HCT116 (cell line): ENCODE measurements around the gene PDE4D.

Experiments used
- CBX3 ChIP-seq: IDR thresholded peaks from 2 replicates; pipeline ENCODE4 v1.6.1; 2012; ENCODE audit warnings: low read depth
- EZH2phosphoT487 ChIP-seq: fragments of 200-600 bp; IDR thresholded peaks from 2 replicates; pipeline ENCODE4 v1.6.1; 2018; ENCODE audit warnings: antibody characterized with exemption, borderline replicate concordance
- POLR2A ChIP-seq: IDR thresholded peaks from 2 replicates; pipeline ENCODE4 v1.7.0; 2011; ENCODE audit warnings: borderline replicate concordance; ENCODE audit not compliant: insufficient read depth, insufficient read length; ENCODE audit errors: extremely low read depth
- POLR2AphosphoS5 ChIP-seq: IDR thresholded peaks from 2 replicates; pipeline ENCODE4 v1.6.1; 2011; ENCODE audit warnings: mild to moderate bottlenecking, low read depth, low read length, moderate library complexity
- SRF ChIP-seq: IDR thresholded peaks from 2 replicates; pipeline ENCODE4 v1.6.1; 2012; ENCODE audit warnings: low read depth
- TF ChIP-seq, protein P1 (sequence below), 3 experiments: fragments of 200-600 bp in 1 of 3; sonication (generic) in 1 of 3; IDR thresholded peaks in 2 of 3; conservative IDR thresholded peaks in 1 of 3; 2 replicates each; pipeline ENCODE4 v1.5.1; 2012 to 2017; ENCODE audit warnings: low read depth in 2 of 3, low read length in 2 of 3, antibody characterized with exemption in 1 of 3, borderline replicate concordance in 1 of 3, control low read depth in 1 of 3, mild to moderate bottlenecking in 1 of 3, mixed read lengths in 1 of 3, mixed run types in 1 of 3, moderate library complexity in 1 of 3; ENCODE audit not compliant: insufficient read depth in 1 of 3
- TF ChIP-seq, protein P2 (sequence below): IDR thresholded peaks from 2 replicates; pipeline ENCODE4 v1.6.1; 2012

DNA sequence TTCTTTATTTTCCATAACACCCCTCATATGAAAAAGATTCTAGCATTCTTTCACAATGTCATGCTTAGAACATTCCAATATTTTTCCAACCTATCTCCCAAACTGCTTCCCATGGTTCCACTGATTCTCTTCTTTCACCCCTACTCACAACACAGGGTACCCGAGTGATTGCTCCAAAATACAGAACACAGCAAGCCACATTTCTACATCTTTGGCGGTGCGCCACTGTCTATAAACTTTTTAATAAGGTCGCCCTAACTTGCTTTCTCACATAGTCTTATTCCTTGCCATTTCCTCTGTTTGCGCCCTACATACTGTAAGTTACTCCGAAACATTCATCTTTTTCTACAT lies 793.6 kb downstream of the PDE4D start:
- TF ChIP-seq EZH2phosphoT487 = no peak
- TF ChIP-seq, protein P1, sequence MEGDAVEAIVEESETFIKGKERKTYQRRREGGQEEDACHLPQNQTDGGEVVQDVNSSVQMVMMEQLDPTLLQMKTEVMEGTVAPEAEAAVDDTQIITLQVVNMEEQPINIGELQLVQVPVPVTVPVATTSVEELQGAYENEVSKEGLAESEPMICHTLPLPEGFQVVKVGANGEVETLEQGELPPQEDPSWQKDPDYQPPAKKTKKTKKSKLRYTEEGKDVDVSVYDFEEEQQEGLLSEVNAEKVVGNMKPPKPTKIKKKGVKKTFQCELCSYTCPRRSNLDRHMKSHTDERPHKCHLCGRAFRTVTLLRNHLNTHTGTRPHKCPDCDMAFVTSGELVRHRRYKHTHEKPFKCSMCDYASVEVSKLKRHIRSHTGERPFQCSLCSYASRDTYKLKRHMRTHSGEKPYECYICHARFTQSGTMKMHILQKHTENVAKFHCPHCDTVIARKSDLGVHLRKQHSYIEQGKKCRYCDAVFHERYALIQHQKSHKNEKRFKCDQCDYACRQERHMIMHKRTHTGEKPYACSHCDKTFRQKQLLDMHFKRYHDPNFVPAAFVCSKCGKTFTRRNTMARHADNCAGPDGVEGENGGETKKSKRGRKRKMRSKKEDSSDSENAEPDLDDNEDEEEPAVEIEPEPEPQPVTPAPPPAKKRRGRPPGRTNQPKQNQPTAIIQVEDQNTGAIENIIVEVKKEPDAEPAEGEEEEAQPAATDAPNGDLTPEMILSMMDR (IDR thresholded peaks at IDR 0.05 in 2 of 3, conservative IDR thresholded peaks at IDR 0.05 in 1 of 3; ENCODE audit: borderline replicate concordance in 1 of 3, insufficient read depth in 1 of 3, low read depth in 2 of 3, low read length in 2 of 3) = no peak
- no peak for TF ChIP-seq CBX3
- no peak for TF ChIP-seq SRF
- TF ChIP-seq, protein P2, sequence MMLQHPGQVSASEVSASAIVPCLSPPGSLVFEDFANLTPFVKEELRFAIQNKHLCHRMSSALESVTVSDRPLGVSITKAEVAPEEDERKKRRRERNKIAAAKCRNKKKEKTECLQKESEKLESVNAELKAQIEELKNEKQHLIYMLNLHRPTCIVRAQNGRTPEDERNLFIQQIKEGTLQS = no peak
- TF ChIP-seq POLR2A = no peak
- no peak for TF ChIP-seq POLR2AphosphoS5
